Muscle layer of colon (tissue), 2 donors: ENCODE results near the gene PRKRIP1.
"Not testable (repeated sequence)": the region's sequence is repeated elsewhere in the genome, so short reads cannot be mapped to it uniquely, and the experiment has no call there.

ENCODE experiments used
- H3K27ac ChIP-seq: one replicate; pipeline ENCODE4 v1.7.0; 2013; ENCODE audit warnings: low read depth, mild to moderate bottlenecking, low read length, moderate library complexity
- H3K27me3 ChIP-seq, 2 donors: one replicate each; pipeline ENCODE4 v1.7.0; 2013; ENCODE audit warnings: low read length in 2 of 2, mild to moderate bottlenecking in 2 of 2; ENCODE audit not compliant: insufficient read depth in 2 of 2, control insufficient read depth in 1 of 2
- H3K36me3 ChIP-seq: one replicate; pipeline ENCODE4 v1.7.0; 2013; ENCODE audit warnings: mild to moderate bottlenecking, low read length; ENCODE audit not compliant: insufficient read depth
- H3K4me1 ChIP-seq: one replicate; pipeline ENCODE4 v1.7.0; 2013; ENCODE audit warnings: mild to moderate bottlenecking, low read length; ENCODE audit not compliant: insufficient read depth
- H3K4me3 ChIP-seq, 2 donors: one replicate each; pipeline ENCODE4 v1.7.0; 2013; ENCODE audit warnings: low read length in 2 of 2, low read depth in 1 of 2, mild to moderate bottlenecking in 1 of 2, moderate library complexity in 1 of 2
- H3K9ac ChIP-seq: one replicate; pipeline ENCODE4 v1.7.0; 2013; ENCODE audit warnings: low read length
- H3K9me3 ChIP-seq: one replicate; pipeline ENCODE4 v1.7.0; 2013; ENCODE audit warnings: mild to moderate bottlenecking, low read length
- donor health status: abdominal sarcoma.
- donor health status: Adenocarcinoma of cecum.

PRKRIP1 gene

DNA sequence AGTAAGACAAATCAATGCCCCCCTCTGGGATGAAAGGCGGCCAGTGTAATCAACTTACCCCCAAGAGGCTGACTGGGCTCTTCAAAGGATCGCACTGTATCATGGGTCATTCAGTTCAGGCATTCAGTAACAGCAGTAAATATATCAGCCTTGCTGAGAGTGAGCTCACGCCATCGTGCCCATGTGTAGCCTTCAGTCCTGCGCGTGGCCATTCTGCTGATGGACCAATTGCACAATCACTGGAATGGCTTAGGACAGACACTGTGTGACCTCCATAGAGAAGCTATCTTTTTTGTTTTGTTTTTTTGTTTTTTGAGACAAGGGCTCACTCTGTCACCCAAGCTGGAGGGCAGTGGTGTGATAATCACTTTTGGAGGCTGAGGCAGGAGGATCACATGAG, 9.1 kb upstream of the PRKRIP1 start:
- no peak overlapping the region for H3K4me3 ChIP-seq
- no peaks in the 10 kb centered on the region for H3K36me3 ChIP-seq
- H3K27ac ChIP-seq: no peak overlapping the region
- H3K27me3 ChIP-seq: no peaks in the 10 kb centered on the region
- H3K9ac ChIP-seq: no peak overlapping the region
- no peaks in the 10 kb centered on the region for H3K9me3 ChIP-seq
- no peaks in the 10 kb centered on the region for H3K4me1 ChIP-seq

DNA sequence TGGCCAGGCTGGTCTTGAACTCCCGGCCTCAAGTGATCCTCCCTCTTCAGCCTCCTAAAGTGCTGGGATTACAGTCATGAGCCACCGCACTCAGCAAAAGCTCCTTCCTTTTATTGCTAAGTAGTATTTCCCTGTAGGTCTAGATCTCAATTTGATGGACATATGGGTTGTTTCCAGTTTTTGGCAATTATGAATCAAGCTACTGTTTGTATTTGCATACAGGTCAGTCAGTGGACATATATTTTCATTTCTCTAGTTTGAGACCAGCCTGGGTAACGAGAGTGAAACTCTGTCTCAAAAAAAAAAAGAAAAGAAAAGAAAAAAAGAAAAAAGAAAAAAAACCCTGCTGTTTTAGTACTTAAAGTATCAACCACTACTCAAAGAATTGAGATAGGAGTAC, 6.4 kb upstream of the PRKRIP1 start:
- no peaks in the 10 kb centered on the region for H3K4me1 ChIP-seq
- H3K27me3 ChIP-seq: no peaks in the 10 kb centered on the region
- no peak overlapping the region for H3K9ac ChIP-seq
- no peak overlapping the region for H3K4me3 ChIP-seq
- no peaks in the 10 kb centered on the region for H3K36me3 ChIP-seq
- H3K9me3 ChIP-seq: no peaks in the 10 kb centered on the region
- H3K27ac ChIP-seq: no peak overlapping the region

DNA sequence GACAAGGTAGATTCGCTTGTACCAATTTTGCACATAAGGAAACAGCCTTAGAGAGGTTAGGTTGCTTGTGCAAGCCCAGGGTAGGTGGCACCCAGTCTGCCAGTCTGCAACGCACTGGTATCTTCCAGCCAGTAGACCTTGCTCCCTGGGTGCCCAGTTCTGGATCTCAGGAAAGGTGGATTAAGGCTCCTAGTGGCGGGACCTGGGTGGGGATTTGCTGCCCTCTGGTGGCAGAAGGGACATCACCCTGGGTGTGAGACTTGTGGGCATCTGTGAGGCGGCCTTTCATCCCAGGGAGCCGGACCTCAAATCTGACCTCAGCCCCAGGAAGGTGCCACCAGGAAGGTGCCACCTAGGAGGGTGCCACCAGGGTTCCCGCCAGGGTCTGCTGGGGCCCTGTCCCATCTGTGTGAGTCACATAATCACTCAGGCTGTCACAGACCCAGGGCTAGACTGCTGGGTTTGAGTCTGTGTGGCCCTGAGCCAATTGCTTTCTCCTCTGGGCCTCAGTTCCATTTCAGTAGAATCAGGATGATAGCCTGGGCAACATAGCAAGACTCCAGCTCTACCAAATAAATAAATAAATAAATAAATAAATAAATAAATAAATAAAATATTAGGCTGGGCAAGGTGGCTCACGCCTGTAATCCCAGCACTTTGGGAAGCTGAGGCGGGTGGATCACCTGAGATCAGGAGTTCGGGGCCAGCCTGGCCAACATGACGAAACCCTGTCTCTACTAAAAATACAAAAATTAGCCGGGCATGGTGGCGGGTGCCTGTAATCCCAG, 5.3 kb upstream of the PRKRIP1 start:
- Histone ChIP-seq H3K36me3 (no peaks in the 10 kb centered on the region), H3K9ac (no peak overlapping the region), H3K4me1 (peaks cover 4% of the 10 kb centered on the region), H3K4me3 (no peak overlapping the region), H3K27ac (no peak overlapping the region), H3K9me3 (no peaks in the 10 kb centered on the region), H3K27me3 (no peaks in the 10 kb centered on the region)

DNA sequence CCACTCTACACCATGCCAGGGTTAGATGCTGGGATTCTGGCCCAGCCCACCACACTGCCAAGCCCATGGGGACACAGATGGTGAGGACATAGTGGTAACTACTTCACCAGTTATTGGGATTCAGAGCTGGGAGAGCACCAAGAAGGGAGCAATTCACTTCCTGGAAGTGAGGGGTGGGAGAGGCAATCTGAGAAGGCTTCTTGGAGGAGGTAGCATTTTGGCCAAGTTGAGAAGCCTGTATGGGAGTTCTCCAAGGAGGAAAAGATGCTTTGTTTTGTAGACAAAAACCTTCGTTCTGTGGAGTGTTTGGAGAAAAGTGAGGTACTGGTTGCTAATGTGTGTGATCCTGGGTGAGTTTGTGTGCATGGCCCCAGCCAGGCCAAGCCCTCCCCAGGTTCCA, 3.8 kb upstream of the PRKRIP1 start:
- H3K4me3 ChIP-seq: no peak overlapping the region
- no peak overlapping the region for H3K27ac ChIP-seq
- H3K9ac ChIP-seq: no peak overlapping the region
- H3K4me1 ChIP-seq: peaks cover 9% of the 10 kb centered on the region
- H3K9me3 ChIP-seq: no peaks in the 10 kb centered on the region
- H3K36me3 ChIP-seq: no peaks in the 10 kb centered on the region
- H3K27me3 ChIP-seq: no peaks in the 10 kb centered on the region

DNA sequence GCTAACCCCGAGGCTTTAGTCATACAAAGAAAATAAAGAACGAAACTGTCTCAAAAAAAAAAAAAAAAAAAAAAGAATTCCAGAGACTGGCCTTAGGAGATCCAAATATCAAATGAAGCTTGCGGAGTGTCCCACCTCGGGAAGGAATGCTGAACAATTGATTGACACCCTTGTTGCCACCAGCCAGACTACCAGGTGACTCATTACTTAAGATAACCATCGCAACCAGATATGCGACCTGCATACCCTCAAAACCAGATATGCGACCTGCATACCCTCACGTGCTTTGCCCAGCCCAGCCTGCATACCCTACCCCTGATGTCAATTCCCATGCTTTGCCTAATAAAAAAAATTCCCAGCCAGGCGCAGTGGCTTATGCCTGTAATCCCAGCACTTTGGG, 2.7 kb upstream of the PRKRIP1 start:
- Histone ChIP-seq H3K27ac (no peak overlapping the region), H3K27me3 (no peaks in the 10 kb centered on the region), H3K4me3 (no peak overlapping the region), H3K9me3 (no peaks in the 10 kb centered on the region), H3K36me3 (no peaks in the 10 kb centered on the region), H3K4me1 (peaks cover 10% of the 10 kb centered on the region), H3K9ac (no peak overlapping the region)

DNA sequence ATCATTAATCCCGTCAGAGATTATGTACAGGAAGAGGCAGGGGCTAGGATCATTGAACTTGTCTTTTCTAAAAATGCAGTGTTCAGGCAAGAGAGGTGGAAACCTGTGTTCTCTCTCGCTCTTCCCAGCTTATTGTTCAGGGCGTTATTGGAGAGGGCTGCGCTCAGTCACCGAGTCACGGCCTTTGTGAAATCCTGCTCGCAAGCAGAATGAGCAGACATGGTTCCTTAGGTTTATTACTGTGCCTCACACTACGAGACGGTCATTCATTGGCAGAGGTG, 631 bp upstream of the PRKRIP1 start:
- H3K36me3 ChIP-seq: peaks cover 16% of the 10 kb centered on the region
- H3K27me3 ChIP-seq: no peaks in the 10 kb centered on the region
- H3K9me3 ChIP-seq: no peaks in the 10 kb centered on the region
- H3K4me3 ChIP-seq: peak overlapping the region; percentile 44 to 98
- peak overlapping the region; percentile 83 for H3K27ac ChIP-seq
- peak overlapping the region; percentile 33 for H3K9ac ChIP-seq
- H3K4me1 ChIP-seq: peaks cover 10% of the 10 kb centered on the region

DNA sequence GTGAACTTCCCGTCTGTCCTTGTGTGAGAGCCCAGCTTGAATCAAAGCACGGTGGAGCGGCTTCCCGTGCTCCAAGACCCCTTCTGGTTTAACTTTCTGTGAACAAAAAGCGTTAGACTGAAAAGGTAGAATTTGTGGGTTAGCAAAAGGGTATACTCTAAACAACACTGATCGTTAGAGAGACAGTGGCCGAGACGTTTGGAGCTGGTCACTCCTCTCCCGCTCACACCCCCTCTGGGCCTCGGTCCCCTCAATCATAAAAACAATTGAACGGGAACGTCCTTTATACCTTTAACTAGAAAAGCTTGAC, 502 bp downstream of the PRKRIP1 start:
- peak overlapping the region; percentile 83 for H3K27ac ChIP-seq
- H3K9me3 ChIP-seq: no peaks in the 10 kb centered on the region
- H3K27me3 ChIP-seq: no peaks in the 10 kb centered on the region
- H3K36me3 ChIP-seq: peaks cover 25% of the 10 kb centered on the region
- H3K4me3 ChIP-seq: peak overlapping the region; percentile 44 to 98
- peaks cover 10% of the 10 kb centered on the region for H3K4me1 ChIP-seq
- H3K9ac ChIP-seq: peak overlapping the region; percentile 97

DNA sequence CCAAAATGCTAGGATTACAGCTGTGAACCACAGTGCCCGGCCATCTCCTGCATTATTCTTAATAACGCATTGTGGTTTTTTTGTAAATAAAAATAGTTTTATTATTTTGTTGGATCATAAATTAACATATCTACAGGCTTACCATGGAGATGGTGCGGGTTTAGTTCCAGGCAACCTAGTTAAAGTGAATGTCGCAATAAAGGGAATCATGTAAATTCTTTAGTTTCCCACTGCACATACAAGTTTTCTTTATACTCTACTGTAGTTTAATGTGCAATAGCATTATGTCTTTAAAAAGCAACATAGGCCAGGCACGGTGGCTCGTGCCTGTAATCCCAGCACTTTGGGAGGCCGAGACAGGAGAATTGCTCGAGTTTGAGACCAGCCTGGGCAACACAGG, 2.4 kb downstream of the PRKRIP1 start:
- H3K36me3 ChIP-seq: peaks cover 43% of the 10 kb centered on the region
- H3K9ac ChIP-seq: no peak overlapping the region
- H3K9me3 ChIP-seq: no peaks in the 10 kb centered on the region
- no peak overlapping the region for H3K4me3 ChIP-seq
- H3K27ac ChIP-seq: no peak overlapping the region
- H3K27me3 ChIP-seq: no peaks in the 10 kb centered on the region
- peaks cover 10% of the 10 kb centered on the region for H3K4me1 ChIP-seq

DNA sequence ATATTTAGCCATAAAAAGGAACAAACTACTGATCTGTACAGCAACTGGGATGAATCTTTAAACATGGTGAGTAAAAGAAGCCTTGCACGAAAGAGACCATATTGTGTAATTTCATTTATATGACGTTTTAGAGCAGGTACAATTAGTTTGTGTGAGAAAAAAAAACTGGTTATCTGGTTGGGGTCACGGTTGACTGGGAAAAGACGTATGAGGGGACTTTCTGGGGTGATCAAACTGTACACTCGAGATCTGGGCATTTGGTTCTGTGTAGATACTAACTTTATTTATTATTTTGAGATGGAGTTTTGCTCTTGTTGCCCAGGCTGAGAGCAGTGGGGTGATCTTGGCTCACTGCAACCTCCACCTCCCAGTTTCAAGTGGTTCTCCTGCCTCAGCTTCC, 4.2 kb downstream of the PRKRIP1 start:
- no peaks in the 10 kb centered on the region for H3K9me3 ChIP-seq
- no peak overlapping the region for H3K4me3 ChIP-seq
- H3K27ac ChIP-seq: no peak overlapping the region
- H3K4me1 ChIP-seq: peaks cover 9% of the 10 kb centered on the region
- H3K27me3 ChIP-seq: no peaks in the 10 kb centered on the region
- H3K36me3 ChIP-seq: peaks cover 60% of the 10 kb centered on the region
- no peak overlapping the region for H3K9ac ChIP-seq

DNA sequence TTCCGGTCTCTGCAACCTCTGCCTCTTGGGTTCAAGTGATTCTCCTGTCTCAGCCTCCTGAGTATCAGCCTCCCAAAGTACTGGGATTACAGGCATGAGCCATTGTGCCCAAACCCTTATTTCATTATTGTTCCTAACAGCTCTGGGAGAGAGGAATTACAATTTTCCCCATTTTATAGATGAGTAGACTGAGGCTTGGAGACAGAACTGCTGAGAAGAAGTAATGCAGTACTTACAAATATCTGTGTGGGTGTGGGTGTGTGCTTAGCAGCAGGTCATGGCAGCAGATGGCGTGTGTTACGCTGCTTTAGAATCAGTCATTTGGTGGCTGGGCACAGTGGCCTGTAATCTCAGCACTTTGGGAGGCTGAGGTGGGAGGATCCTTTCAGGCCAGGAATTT, 7.4 kb downstream of the PRKRIP1 start:
- Histone ChIP-seq H3K36me3 (peaks cover 85% of the 10 kb centered on the region), H3K9ac (no peak overlapping the region), H3K9me3 (no peaks in the 10 kb centered on the region), H3K4me1 (no peaks in the 10 kb centered on the region), H3K27me3 (no peaks in the 10 kb centered on the region), H3K4me3 (no peak overlapping the region), H3K27ac (no peak overlapping the region)

DNA sequence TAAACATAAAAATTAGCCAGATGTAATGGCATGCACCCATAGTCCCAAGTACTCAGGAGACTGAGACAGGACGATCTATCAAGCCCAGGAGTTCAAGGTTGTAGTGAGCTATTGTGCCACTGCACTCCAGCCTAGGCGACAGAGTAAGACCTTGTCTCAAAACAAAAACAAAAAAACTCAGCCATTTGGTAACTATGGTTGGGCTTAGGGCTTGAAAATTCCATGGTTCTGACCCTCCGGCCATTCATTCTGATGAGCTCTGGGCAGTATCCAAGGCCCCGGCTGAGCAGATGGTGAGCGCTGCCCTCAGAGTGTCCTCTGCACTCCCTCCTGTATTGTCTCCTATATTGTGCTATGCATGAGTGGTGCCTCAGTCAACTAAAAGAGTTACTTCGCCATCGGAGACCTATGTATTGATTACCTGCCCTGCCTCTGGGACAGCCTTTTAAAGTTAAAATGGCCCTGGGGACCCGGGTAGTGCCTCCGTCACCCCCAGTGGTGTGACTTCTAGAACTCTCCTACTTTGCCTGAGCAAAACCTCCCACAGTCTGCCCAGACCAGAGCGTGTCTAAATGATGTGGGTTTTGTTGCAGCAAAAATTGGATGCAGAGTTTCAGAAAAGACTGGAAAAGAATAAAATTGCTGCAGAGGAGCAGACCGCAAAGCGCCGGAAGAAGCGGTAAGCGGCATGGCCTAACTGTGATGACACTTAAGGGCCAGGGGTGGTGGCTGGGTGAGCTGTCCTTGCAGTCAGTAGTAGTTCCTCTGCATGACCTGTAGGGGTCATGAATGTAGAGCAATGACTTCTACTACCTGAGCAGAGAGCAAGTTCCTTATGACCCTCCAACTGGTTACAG, 8.1 kb downstream of the PRKRIP1 start:
- Histone ChIP-seq H3K4me1 (no peaks in the 10 kb centered on the region), H3K9ac (no peak overlapping the region), H3K27ac (no peak overlapping the region), H3K36me3 (peaks cover 79% of the 10 kb centered on the region), H3K9me3 (no peaks in the 10 kb centered on the region), H3K27me3 (no peaks in the 10 kb centered on the region), H3K4me3 (no peak overlapping the region)

DNA sequence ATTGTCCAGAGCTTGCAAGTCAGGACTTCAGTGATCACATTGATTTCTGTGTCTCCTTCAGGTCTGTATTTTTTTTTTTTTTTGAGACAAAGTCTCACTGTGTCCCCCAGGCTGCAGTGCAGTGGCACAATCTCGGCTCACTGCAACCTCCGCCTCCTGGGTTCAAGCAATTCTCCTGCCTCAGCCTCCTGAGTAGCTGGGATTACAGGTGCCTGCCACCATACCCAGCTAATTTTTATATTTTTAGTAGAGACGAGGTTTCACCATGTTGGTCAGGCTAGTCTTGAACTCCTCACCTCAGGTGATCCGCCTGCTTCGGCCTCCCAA, 8.7 kb downstream of the PRKRIP1 start:
- H3K9me3 ChIP-seq, H3K9ac ChIP-seq, H3K27me3 ChIP-seq, H3K27ac ChIP-seq, H3K4me1 ChIP-seq, H3K4me3 ChIP-seq: not testable (repeated sequence)
- H3K36me3 ChIP-seq: peaks cover 76% of the 10 kb centered on the region
